HG02763 (cell line): Measurements from ENCODE around the gene EIPR1.
"Not testable (repeated sequence)": the region's sequence is repeated elsewhere in the genome, so short reads cannot be mapped to it uniquely, and the experiment has no call there.

Source experiments
- ATAC-seq: cut with Tn5 transposase; IDR thresholded peaks from one replicate; pipeline ENCODE4 v1.9.1; 2021; ENCODE audit warnings: mild to moderate bottlenecking, moderate library complexity; ENCODE audit not compliant: unreplicated experiment

Gene EIPR1

GRCh38 chr2:3200420-3200939 lies 177.1 kb downstream of the EIPR1 start:
- ATAC-seq, result no peak

GRCh38 chr2:3199627-3200345 lies 177.8 kb downstream of the EIPR1 start:
- ATAC-seq, result no peak

GRCh38 chr2:3198671-3199192 lies 178.9 kb downstream of the EIPR1 start:
- not testable (repeated sequence) for ATAC-seq

- ATAC-seq, result no peak
Measured at GRCh38 chr2:3198119-3198518, 179.5 kb downstream of the EIPR1 start.

GRCh38 chr2:3197308-3197707 lies 180.3 kb downstream of the EIPR1 start:
- no peak for ATAC-seq

GRCh38 chr2:3196716-3197115 lies 180.9 kb downstream of the EIPR1 start:
- no peak for ATAC-seq

- ATAC-seq, result no peak
Measured at GRCh38 chr2:3195641-3196476, 181.8 kb downstream of the EIPR1 start.

GRCh38 chr2:3194828-3195227 lies 182.8 kb downstream of the EIPR1 start:
- no peak for ATAC-seq

- ATAC-seq, result no peak
Measured at GRCh38 chr2:3193443-3194330, 183.9 kb downstream of the EIPR1 start.

- no peak for ATAC-seq
Measured at GRCh38 chr2:3192920-3193319, 184.7 kb downstream of the EIPR1 start.

- ATAC-seq, result no peak
Measured at GRCh38 chr2:3192281-3192818, 185.3 kb downstream of the EIPR1 start.

- no peak for ATAC-seq
Measured at GRCh38 chr2:3189961-3190360, 187.7 kb downstream of the EIPR1 start.

GRCh38 chr2:3189076-3189591 lies 188.5 kb downstream of the EIPR1 start:
- ATAC-seq, result no peak

GRCh38 chr2:3188405-3188946 lies 189.1 kb downstream of the EIPR1 start:
- no peak for ATAC-seq

- ATAC-seq, result no peak
Measured at GRCh38 chr2:3187467-3187866, 190.2 kb downstream of the EIPR1 start.

- no peak for ATAC-seq
Measured at GRCh38 chr2:3186766-3187165, 190.9 kb downstream of the EIPR1 start.

GRCh38 chr2:3185910-3186309 lies 191.7 kb downstream of the EIPR1 start:
- no peak for ATAC-seq

GRCh38 chr2:3185256-3185655 lies 192.4 kb downstream of the EIPR1 start:
- ATAC-seq, result no peak

GRCh38 chr2:3184167-3184566 lies 193.5 kb downstream of the EIPR1 start:
- no peak for ATAC-seq

GRCh38 chr2:3183766-3184165 lies 193.9 kb downstream of the EIPR1 start:
- ATAC-seq, result no peak
